GM12892 (cell line): ENCODE data around the gene ZFHX3.

Experiments used
- DNase-seq: peaks from one replicate; pipeline ENCODE4 v3.0.0; 2011; ENCODE audit not compliant: insufficient read length
- FAIRE-seq: peaks from 2 replicates; lab custom pipeline; 2011; peaks lifted over from hg19 to GRCh38; lab: Jason Lieb, UNC
- POLR2A ChIP-seq: IDR thresholded peaks from 2 replicates; pipeline ENCODE4 v1.6.1; 2011; ENCODE audit warnings: low read depth, low read length, control low read depth
- POLR2AphosphoS5 ChIP-seq: IDR thresholded peaks from 2 replicates; pipeline ENCODE4 v1.6.1; 2011; ENCODE audit warnings: low read depth, low read length, control low read depth
- TAF1 ChIP-seq: IDR thresholded peaks from 2 replicates; pipeline ENCODE4 v1.6.1; 2011; ENCODE audit warnings: low read depth, mild to moderate bottlenecking, control low read depth, low read length, borderline replicate concordance

ZFHX3 gene

DNA sequence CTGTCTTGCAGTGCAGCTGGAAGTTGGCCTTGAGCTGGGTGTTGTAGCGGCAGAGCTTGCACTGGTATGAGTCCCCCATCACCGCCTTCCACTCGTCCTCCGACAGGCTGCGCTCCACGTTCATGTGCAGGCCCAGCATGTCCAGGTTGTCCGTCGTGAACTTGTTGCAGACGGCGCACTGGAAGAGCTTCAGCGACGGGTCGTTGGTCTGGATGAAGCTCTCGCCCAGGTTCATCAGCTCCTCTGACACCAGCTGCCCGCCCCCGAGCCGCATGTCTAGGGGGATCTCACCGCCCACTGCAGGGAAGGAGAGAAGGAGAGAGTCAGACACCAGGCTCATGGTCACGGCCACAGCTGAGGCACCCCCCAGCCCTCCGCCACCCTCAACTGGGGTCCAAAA lies 97.3 kb downstream of the ZFHX3 start:
- DNase-seq = no peak
- no peak for FAIRE-seq
- TF ChIP-seq TAF1 (no peak), POLR2A (no peak), POLR2AphosphoS5 (no peak)

GRCh38 chr16:72948238-72948829 lies 99.6 kb downstream of the ZFHX3 start:
- TF ChIP-seq TAF1 (no peak), POLR2AphosphoS5 (no peak), POLR2A (no peak)
- DNase-seq = no peak
- no peak for FAIRE-seq

DNA sequence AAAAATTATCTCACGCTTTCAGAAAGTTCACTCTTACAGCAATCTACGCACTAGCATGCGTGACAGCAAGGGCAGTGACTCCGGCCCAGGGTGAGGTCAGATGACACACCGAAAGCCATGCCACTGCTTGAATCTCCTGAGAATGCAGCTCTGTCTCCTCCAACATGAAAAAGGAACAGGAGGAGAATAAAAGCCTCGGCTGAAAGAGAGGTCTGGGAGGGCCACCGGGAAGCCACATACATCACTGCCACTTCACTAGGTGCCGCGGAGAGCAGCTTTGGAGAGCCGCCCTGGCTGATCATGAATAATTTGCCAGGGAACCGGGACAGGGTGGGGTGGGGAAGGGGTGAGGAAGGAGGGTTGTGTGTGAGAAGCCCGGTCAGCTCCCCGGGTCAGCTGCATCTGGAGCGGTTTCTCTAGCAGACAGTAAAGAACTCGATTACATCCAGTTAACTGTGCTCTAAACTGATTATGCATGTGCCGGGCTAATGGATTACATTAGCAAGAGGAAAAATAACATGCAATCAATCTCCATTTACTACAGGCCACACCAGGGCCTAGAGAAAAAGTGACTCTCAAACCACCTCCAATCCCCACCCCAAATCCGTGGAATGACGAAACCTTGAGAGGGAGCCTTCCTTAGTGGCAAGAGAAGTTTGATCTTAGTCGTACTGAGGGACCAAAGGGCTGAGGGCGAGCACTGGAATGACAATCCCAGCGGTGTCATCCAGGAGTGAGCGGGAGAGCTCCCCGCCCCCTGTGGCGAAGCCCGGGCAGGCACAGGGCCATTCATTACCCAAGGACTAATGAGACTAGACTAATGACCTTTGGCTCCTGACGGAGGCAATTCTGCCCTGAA lies 100.3 kb downstream of the ZFHX3 start:
- no peak for DNase-seq
- TF ChIP-seq POLR2A (no peak), TAF1 (no peak), POLR2AphosphoS5 (no peak)
- no peak for FAIRE-seq

GRCh38 chr16:72946474-72947194 lies 101.3 kb downstream of the ZFHX3 start:
- FAIRE-seq = no peak
- TF ChIP-seq POLR2AphosphoS5 = no peak
- no peak for TF ChIP-seq POLR2A
- TF ChIP-seq TAF1 = no peak

GRCh38 chr16:72946063-72946462 lies 101.9 kb downstream of the ZFHX3 start:
- no peak for TF ChIP-seq TAF1
- no peak for TF ChIP-seq POLR2A
- no peak for TF ChIP-seq POLR2AphosphoS5
- FAIRE-seq (no peak), DNase-seq (no peak)

More at GRCh38 chr16:72946474-72947194, 101.3 kb downstream of the ZFHX3 start:
- DNase-seq = no peak

GRCh38 chr16:72945611-72946010 lies 102.3 kb downstream of the ZFHX3 start:
- FAIRE-seq (no peak), DNase-seq (no peak)

DNA sequence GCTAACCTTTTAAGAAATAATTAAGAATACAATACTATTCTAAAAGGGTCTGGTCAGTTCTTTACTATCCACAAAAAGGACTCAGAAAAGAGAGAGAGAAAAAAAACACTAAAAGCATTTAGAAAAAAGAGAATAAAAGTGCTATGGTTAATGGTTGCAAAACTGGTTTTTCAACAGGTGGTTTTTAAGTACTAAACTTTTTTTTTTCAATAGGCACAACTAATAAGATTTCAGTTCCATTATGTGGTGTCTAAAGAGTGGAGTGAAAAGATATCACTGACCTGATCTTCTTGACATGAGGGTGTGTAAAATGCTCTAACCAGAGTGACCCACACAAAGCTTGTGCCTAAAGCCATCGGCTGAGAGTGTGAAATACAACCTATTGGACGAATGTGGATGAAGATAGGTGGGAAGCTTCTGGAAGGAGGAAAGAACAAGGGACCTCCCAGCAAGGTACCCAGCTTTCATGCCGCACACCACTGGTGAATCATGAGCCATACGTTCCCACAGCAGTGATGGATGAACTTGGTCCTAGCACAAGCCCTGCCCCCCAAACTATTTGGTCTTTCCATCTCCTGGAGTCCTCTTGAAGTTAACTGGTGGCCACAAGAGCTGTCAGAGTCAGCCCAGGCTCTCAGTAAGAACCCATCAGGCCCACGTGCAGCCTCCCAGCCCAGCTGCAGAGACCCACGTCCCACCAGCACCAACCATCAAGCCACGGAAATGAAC lies 103.0 kb downstream of the ZFHX3 start:
- no peak for TF ChIP-seq POLR2A
- FAIRE-seq (no peak), DNase-seq (no peak)

More at GRCh38 chr16:72945611-72946010, 102.3 kb downstream of the ZFHX3 start:
- no peak for TF ChIP-seq TAF1
- TF ChIP-seq POLR2A = no peak
- no peak for TF ChIP-seq POLR2AphosphoS5

DNA sequence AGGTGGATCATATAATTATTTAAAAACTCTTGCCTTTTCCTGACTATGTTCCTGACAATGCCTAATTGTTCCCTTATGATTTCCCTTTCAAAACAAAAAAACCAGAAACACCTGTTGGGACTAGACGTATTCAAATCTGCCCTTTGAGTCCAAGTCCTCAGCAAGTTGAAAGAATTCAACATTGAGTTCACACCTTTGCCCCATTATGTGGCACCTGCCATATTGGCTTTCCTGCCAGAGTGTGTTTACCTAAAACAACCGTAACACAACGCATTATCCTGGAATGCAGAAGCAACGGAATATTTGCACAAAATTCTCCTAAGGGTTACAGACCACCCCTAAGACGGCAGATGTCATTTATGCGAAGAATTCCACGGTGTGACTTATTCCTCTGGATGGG lies 105.9 kb downstream of the ZFHX3 start:
- no peak for TF ChIP-seq POLR2AphosphoS5
- TF ChIP-seq POLR2A = no peak
- TF ChIP-seq TAF1 = no peak
- FAIRE-seq (no peak), DNase-seq (no peak)

- no peak for DNase-seq
These were observed 107.0 kb downstream of the ZFHX3 start for GRCh38 chr16:72940886-72941285.

DNA sequence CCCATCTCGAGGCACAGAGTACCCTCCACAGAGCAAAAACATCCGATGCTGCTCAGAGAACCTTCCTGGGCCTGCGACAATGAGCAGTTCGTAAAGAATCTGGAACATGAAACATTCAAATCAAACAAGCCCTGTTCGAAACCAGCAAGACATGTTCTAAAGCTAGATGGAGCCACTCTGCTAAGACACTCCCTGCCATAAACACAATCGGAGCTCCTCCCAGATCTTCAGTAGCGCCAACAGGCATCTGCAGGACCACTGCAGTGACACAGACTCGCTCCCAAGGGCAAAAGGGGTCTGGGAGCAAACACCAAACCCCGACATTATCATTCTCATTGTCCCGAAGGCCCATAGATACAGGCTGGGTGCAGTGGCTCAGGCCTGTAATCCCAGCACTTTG lies 108.7 kb downstream of the ZFHX3 start:
- DNase-seq (no peak), FAIRE-seq (no peak)
- TF ChIP-seq POLR2A = no peak
- no peak for TF ChIP-seq POLR2AphosphoS5
- TF ChIP-seq TAF1 = no peak

More at GRCh38 chr16:72940886-72941285, 107.0 kb downstream of the ZFHX3 start:
- FAIRE-seq = no peak
- TF ChIP-seq POLR2AphosphoS5 (no peak), TAF1 (no peak), POLR2A (no peak)

- DNase-seq = no peak
- FAIRE-seq = no peak
- TF ChIP-seq POLR2A = no peak
- TF ChIP-seq POLR2AphosphoS5 = no peak
- TF ChIP-seq TAF1 = no peak
These were observed 109.1 kb downstream of the ZFHX3 start for GRCh38 chr16:72938795-72939164.
